ENCODE data around the gene SVOPL.
"Not testable (repeated sequence)": the region's sequence is repeated elsewhere in the genome, so short reads cannot be mapped to it uniquely, and the experiment has no call there.

The SVOPL gene

GRCh38 chr7:138699661-138700060 is 1.5 kb downstream of the SVOPL start:
- H3K9ac ChIP-seq (ENCODE audit: low read depth, low read length): no peak overlapping the region
- H3K4me1 ChIP-seq (ENCODE audit: control insufficient read depth, insufficient read depth, low read length): no peaks in the 10 kb centered on the region
- H3K9me3 ChIP-seq (ENCODE audit: control insufficient read depth, insufficient read depth, low read length): no peaks in the 10 kb centered on the region
- no peak overlapping the region for H3K27ac ChIP-seq (ENCODE audit: low read depth, low read length)
- no peak overlapping the region for H3K4me3 ChIP-seq (ENCODE audit: low read depth, low read length)
- H3K27me3 ChIP-seq (ENCODE audit: control insufficient read depth, insufficient read depth, low read length): no peaks in the 10 kb centered on the region
- H3K36me3 ChIP-seq (ENCODE audit: control insufficient read depth, insufficient read depth, low read length): no peaks in the 10 kb centered on the region

- Histone ChIP-seq H3K36me3 (ENCODE audit: control insufficient read depth, insufficient read depth, low read length) (no peaks in the 10 kb centered on the region), H3K9ac (ENCODE audit: low read depth, low read length) (no peak overlapping the region), H3K27me3 (ENCODE audit: control insufficient read depth, insufficient read depth, low read length) (no peaks in the 10 kb centered on the region), H3K4me1 (ENCODE audit: control insufficient read depth, insufficient read depth, low read length) (no peaks in the 10 kb centered on the region), H3K4me3 (ENCODE audit: low read depth, low read length) (no peak overlapping the region), H3K27ac (ENCODE audit: low read depth, low read length) (no peak overlapping the region), H3K9me3 (ENCODE audit: control insufficient read depth, insufficient read depth, low read length) (no peaks in the 10 kb centered on the region)
These were observed 2.9 kb downstream of the SVOPL start for GRCh38 chr7:138698281-138698680.

GRCh38 chr7:138697535-138698182 is 3.5 kb downstream of the SVOPL start:
- no peak overlapping the region for H3K4me3 ChIP-seq (ENCODE audit: low read depth, low read length)
- no peak overlapping the region for H3K27ac ChIP-seq (ENCODE audit: low read depth, low read length)
- no peaks in the 10 kb centered on the region for H3K27me3 ChIP-seq (ENCODE audit: control insufficient read depth, insufficient read depth, low read length)
- H3K9me3 ChIP-seq (ENCODE audit: control insufficient read depth, insufficient read depth, low read length): no peaks in the 10 kb centered on the region
- H3K36me3 ChIP-seq (ENCODE audit: control insufficient read depth, insufficient read depth, low read length): no peaks in the 10 kb centered on the region
- H3K9ac ChIP-seq (ENCODE audit: low read depth, low read length): no peak overlapping the region
- no peaks in the 10 kb centered on the region for H3K4me1 ChIP-seq (ENCODE audit: control insufficient read depth, insufficient read depth, low read length)

DNA sequence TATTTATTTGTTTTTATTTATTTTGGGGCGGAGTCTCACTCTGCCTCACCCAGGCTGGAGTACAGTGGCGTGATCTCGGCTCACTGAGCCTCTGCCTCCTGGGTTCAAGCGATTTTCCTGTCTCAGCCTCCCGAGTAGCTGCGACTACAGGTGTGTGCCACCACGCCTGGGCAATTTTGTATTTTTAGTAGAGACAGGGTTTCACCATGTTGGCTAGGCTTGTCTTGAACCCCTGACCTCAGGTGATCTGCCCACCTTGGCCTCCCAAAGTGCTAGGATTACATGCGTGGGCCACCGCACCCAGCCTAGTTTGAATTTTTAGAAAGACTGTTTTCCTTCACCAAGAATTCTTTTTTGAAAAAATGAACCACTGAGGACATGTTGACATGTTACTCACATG is 5.4 kb downstream of the SVOPL start:
- H3K9ac ChIP-seq (ENCODE audit: low read depth, low read length); H3K36me3 ChIP-seq (ENCODE audit: control insufficient read depth, insufficient read depth, low read length); H3K4me1 ChIP-seq (ENCODE audit: control insufficient read depth, insufficient read depth, low read length); H3K4me3 ChIP-seq (ENCODE audit: low read depth, low read length); H3K27me3 ChIP-seq (ENCODE audit: control insufficient read depth, insufficient read depth, low read length); H3K27ac ChIP-seq (ENCODE audit: low read depth, low read length); H3K9me3 ChIP-seq (ENCODE audit: control insufficient read depth, insufficient read depth, low read length): not testable (repeated sequence)

DNA sequence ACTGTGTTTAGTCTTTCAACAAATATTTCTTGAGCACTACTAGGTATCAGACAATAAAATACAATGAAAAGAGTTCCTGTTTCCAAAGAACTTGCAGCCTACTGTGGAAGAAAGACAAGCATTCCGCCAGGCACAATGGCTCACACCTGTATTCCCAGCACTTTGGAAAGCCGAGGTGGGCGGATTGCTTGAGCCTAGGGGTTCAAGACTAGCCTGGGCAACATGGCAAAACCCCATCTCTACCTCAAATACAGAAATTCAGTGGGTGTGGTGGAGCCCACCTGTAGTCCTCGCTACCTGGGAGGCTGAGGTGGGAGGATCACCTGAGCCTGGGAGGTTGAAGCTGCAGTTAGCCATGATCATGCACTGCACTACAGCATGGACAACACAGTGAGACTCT is 6.1 kb downstream of the SVOPL start:
- Histone ChIP-seq H3K9me3 (ENCODE audit: control insufficient read depth, insufficient read depth, low read length) (no peaks in the 10 kb centered on the region), H3K9ac (ENCODE audit: low read depth, low read length) (no peak overlapping the region), H3K27ac (ENCODE audit: low read depth, low read length) (no peak overlapping the region), H3K4me1 (ENCODE audit: control insufficient read depth, insufficient read depth, low read length) (no peaks in the 10 kb centered on the region), H3K4me3 (ENCODE audit: low read depth, low read length) (no peak overlapping the region), H3K36me3 (ENCODE audit: control insufficient read depth, insufficient read depth, low read length) (no peaks in the 10 kb centered on the region), H3K27me3 (ENCODE audit: control insufficient read depth, insufficient read depth, low read length) (no peaks in the 10 kb centered on the region)

GRCh38 chr7:138691178-138691577 is 10.0 kb downstream of the SVOPL start:
- no peak overlapping the region for H3K9ac ChIP-seq (ENCODE audit: low read depth, low read length)

DNA sequence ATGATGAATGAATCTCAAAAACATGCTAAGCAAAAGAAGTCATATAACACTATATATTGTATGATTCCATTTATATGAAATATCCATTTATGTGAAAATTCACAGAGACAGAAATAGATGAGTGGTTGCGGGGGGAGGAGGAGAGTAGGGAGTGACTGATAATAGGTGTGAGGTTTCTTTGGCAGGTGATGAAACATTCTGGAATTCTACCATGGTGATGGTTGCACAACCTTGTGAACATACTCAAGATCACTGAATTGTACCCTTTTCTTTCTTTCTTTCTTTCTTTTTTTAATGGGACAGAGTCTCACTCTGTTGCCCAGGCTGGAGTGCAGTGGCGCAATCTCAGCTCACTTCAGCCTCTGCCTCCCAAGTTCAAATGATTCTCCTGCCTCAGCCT is 10.7 kb downstream of the SVOPL start:
- Histone ChIP-seq H3K27ac (ENCODE audit: low read depth, low read length) (no peak overlapping the region), H3K27me3 (ENCODE audit: control insufficient read depth, insufficient read depth, low read length) (no peaks in the 10 kb centered on the region), H3K9me3 (ENCODE audit: control insufficient read depth, insufficient read depth, low read length) (no peaks in the 10 kb centered on the region), H3K36me3 (ENCODE audit: control insufficient read depth, insufficient read depth, low read length) (no peaks in the 10 kb centered on the region), H3K4me1 (ENCODE audit: control insufficient read depth, insufficient read depth, low read length) (no peaks in the 10 kb centered on the region), H3K9ac (ENCODE audit: low read depth, low read length) (no peak overlapping the region), H3K4me3 (ENCODE audit: low read depth, low read length) (no peak overlapping the region)

More at GRCh38 chr7:138691178-138691577, 10.0 kb downstream of the SVOPL start:
- no peaks in the 10 kb centered on the region for H3K27me3 ChIP-seq (ENCODE audit: control insufficient read depth, insufficient read depth, low read length)
- no peaks in the 10 kb centered on the region for H3K4me1 ChIP-seq (ENCODE audit: control insufficient read depth, insufficient read depth, low read length)
- H3K27ac ChIP-seq (ENCODE audit: low read depth, low read length): no peak overlapping the region
- no peak overlapping the region for H3K4me3 ChIP-seq (ENCODE audit: low read depth, low read length)
- H3K36me3 ChIP-seq (ENCODE audit: control insufficient read depth, insufficient read depth, low read length): no peaks in the 10 kb centered on the region
- no peaks in the 10 kb centered on the region for H3K9me3 ChIP-seq (ENCODE audit: control insufficient read depth, insufficient read depth, low read length)

DNA sequence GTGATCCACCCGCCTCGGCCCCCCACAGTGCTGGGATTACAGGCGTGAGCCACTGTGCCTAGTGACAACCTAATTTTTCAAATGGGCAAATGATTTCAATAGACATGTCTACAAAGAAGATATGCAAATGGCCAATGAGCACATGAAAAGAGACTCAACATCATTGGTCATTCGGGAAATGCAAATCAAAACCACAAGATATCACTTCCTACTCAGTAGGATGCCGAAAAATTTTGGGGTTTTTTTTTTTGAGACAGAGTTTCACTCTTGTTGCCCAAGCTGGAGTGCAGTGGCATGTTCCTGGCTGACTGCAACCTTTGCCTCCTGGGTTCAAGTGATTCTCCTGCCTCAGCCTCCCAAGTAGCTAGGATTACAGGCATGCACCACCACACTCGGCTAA is 13.1 kb downstream of the SVOPL start:
- H3K27ac ChIP-seq (ENCODE audit: low read depth, low read length); H3K36me3 ChIP-seq (ENCODE audit: control insufficient read depth, insufficient read depth, low read length); H3K9ac ChIP-seq (ENCODE audit: low read depth, low read length); H3K27me3 ChIP-seq (ENCODE audit: control insufficient read depth, insufficient read depth, low read length); H3K4me3 ChIP-seq (ENCODE audit: low read depth, low read length); H3K9me3 ChIP-seq (ENCODE audit: control insufficient read depth, insufficient read depth, low read length); H3K4me1 ChIP-seq (ENCODE audit: control insufficient read depth, insufficient read depth, low read length): not testable (repeated sequence)

DNA sequence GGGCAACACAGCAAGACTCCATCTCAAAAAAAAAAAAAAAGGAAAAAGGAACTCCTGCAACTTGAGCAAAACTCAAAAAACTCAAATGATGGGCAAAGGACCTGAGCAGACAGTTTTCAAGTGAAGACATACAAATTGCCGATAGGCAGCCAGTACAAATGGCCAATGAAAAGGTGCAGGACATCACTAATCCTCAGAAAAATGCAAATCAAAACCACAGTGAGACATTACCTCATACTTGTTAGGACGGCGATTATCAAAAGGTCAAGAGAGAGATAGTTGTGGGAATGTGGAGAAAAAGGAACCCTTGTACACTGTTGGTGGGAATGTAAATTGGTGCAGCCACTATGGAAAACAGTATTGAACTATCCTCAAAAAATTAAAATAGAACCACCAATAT is 16.8 kb downstream of the SVOPL start:
- H3K27me3 ChIP-seq (ENCODE audit: control insufficient read depth, insufficient read depth, low read length): no peaks in the 10 kb centered on the region
- H3K36me3 ChIP-seq (ENCODE audit: control insufficient read depth, insufficient read depth, low read length): no peaks in the 10 kb centered on the region
- no peak overlapping the region for H3K4me3 ChIP-seq (ENCODE audit: low read depth, low read length)
- H3K4me1 ChIP-seq (ENCODE audit: control insufficient read depth, insufficient read depth, low read length): no peaks in the 10 kb centered on the region
- no peak overlapping the region for H3K9ac ChIP-seq (ENCODE audit: low read depth, low read length)
- no peaks in the 10 kb centered on the region for H3K9me3 ChIP-seq (ENCODE audit: control insufficient read depth, insufficient read depth, low read length)
- H3K27ac ChIP-seq (ENCODE audit: low read depth, low read length): no peak overlapping the region

DNA sequence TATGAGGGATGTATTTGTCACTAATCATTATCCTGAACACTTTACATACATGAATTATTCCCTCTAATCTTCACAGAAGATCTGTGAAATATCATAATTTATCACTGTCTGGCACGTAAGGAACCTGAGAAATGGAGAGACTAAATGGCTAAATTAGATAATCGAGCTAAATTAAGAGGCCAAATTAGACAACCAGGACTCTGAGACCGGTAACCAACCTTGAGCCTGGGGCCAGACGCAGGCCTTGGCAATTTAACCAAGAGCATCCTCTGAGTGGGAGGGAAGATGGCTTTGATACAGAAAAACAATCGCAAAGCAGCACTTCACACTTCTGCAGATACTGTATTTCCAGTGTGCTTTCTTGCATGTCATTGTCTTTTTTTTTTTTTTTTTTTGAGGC is 21.4 kb downstream of the SVOPL start:
- Histone ChIP-seq H3K9me3 (ENCODE audit: control insufficient read depth, insufficient read depth, low read length) (no peaks in the 10 kb centered on the region), H3K9ac (ENCODE audit: low read depth, low read length) (no peak overlapping the region), H3K4me1 (ENCODE audit: control insufficient read depth, insufficient read depth, low read length) (no peaks in the 10 kb centered on the region), H3K27ac (ENCODE audit: low read depth, low read length) (no peak overlapping the region), H3K36me3 (ENCODE audit: control insufficient read depth, insufficient read depth, low read length) (no peaks in the 10 kb centered on the region), H3K4me3 (ENCODE audit: low read depth, low read length) (no peak overlapping the region), H3K27me3 (ENCODE audit: control insufficient read depth, insufficient read depth, low read length) (no peaks in the 10 kb centered on the region)

DNA sequence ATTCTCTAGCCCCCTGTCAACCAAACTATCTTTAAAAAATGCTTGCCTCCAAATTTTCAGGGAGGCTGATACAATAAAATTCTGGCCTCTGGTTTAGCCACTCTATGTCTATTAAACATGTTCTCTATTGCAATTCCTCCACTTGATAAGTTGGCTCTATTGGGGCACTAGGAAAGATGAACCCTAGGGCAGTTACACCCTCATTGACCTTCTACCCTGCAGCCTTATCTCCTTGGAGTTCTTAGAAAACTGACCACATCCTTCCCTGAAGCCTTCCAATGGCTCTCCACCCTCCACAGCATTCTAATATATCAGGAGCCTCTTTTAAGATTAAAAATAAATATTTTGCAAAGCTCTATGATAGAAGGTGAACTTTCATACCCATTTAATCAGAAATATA is 30.6 kb downstream of the SVOPL start:
- no peaks in the 10 kb centered on the region for H3K9me3 ChIP-seq (ENCODE audit: control insufficient read depth, insufficient read depth, low read length)
- H3K9ac ChIP-seq (ENCODE audit: low read depth, low read length): no peak overlapping the region
- no peak overlapping the region for H3K27ac ChIP-seq (ENCODE audit: low read depth, low read length)
- peaks cover 38% of the 10 kb centered on the region for H3K4me1 ChIP-seq (ENCODE audit: control insufficient read depth, insufficient read depth, low read length)
- H3K27me3 ChIP-seq (ENCODE audit: control insufficient read depth, insufficient read depth, low read length): no peaks in the 10 kb centered on the region
- H3K4me3 ChIP-seq (ENCODE audit: low read depth, low read length): no peak overlapping the region
- H3K36me3 ChIP-seq (ENCODE audit: control insufficient read depth, insufficient read depth, low read length): no peaks in the 10 kb centered on the region

- no peak overlapping the region for H3K9ac ChIP-seq (ENCODE audit: low read depth, low read length)
- H3K27ac ChIP-seq (ENCODE audit: low read depth, low read length): no peak overlapping the region
- H3K4me1 ChIP-seq (ENCODE audit: control insufficient read depth, insufficient read depth, low read length): peaks cover 45% of the 10 kb centered on the region
- no peak overlapping the region for H3K4me3 ChIP-seq (ENCODE audit: low read depth, low read length)
- no peaks in the 10 kb centered on the region for H3K9me3 ChIP-seq (ENCODE audit: control insufficient read depth, insufficient read depth, low read length)
- H3K36me3 ChIP-seq (ENCODE audit: control insufficient read depth, insufficient read depth, low read length): no peaks in the 10 kb centered on the region
- no peaks in the 10 kb centered on the region for H3K27me3 ChIP-seq (ENCODE audit: control insufficient read depth, insufficient read depth, low read length)
These were observed 31.8 kb downstream of the SVOPL start for GRCh38 chr7:138669364-138669763.
